Ovary (tissue), 3 donors: Measurements from ENCODE around the gene DNAJC15.

Source experiments
- CTCF ChIP-seq, 3 donors: fragments of 450-650 bp in 2 of 3; fragments of 200-600 bp in 1 of 3; IDR thresholded peaks; one replicate each; pipeline versions ENCODE4 v1.5.1 to v1.8.0; 2016 to 2022; ENCODE audit warnings: antibody characterized with exemption in 3 of 3, mild to moderate bottlenecking in 1 of 3
- EP300 ChIP-seq: sonication (generic); formaldehyde crosslinking; IDR thresholded peaks from one replicate; pipeline ENCODE4 v1.6.1; 2017; ENCODE audit warnings: antibody characterized with exemption
- POLR2A ChIP-seq: fragments of 450-650 bp; IDR thresholded peaks from one replicate; pipeline ENCODE4 v1.6.1; 2017; ENCODE audit warnings: antibody characterized with exemption, mild to moderate bottlenecking, moderate library complexity
- donor health status: DM: no; HTN: no; CAD: no.

- TF ChIP-seq EP300 (no peak), CTCF (IDR thresholded peaks at IDR 0.05) (no peak), POLR2A (no peak)
These were observed 18.1 kb downstream of the DNAJC15 start for GRCh38 chr13:43041369-43041921.
